Astrocyte of the cerebellum (primary cell): ENCODE data around the gene PRR19.
"Not testable (repeated sequence)": the region's sequence is repeated elsewhere in the genome, so short reads cannot be mapped to it uniquely, and the experiment has no call there.

Experiments
- DNase-seq: peaks from one replicate; pipeline ENCODE4 v3.0.0-alpha.2; 2011; ENCODE audit warnings: low read depth
- H3K4me3 ChIP-seq: 2 replicates; pipeline ENCODE4 v1.5.1; 2011; ENCODE audit warnings: mild to moderate bottlenecking, low read depth, low read length, moderate library complexity
- CTCF ChIP-seq: IDR thresholded peaks from 2 replicates; pipeline ENCODE4 v1.5.1; 2012; ENCODE audit warnings: low read length, low read depth, moderate library complexity, mild to moderate bottlenecking; ENCODE audit errors: missing control alignments
- in situ Hi-C: cut with HindIII; loops from 2 replicates; pipeline ENCODE4 v1.10.0; 2017; ENCODE audit warnings: low sequenced_read_pairs

The PRR19 gene

GRCh38 chr19:42332059-42332458 lies 30.1 kb downstream of the PRR19 start:
- no peak for TF ChIP-seq CTCF
- in situ Hi-C loops = no loop called here
- no peak for DNase-seq
- H3K4me3 ChIP-seq = no peak overlapping the region

GRCh38 chr19:42333018-42333417 lies 31.1 kb downstream of the PRR19 start:
- H3K4me3 ChIP-seq = no peak overlapping the region
- no peak for DNase-seq
- in situ Hi-C loops = no loop called here
- TF ChIP-seq CTCF = no peak

- H3K4me3 ChIP-seq = no peak overlapping the region
- DNase-seq = no peak
- in situ Hi-C loops = no loop called here
- TF ChIP-seq CTCF = no peak
Measured at GRCh38 chr19:42333975-42334696, 32.2 kb downstream of the PRR19 start.

GRCh38 chr19:42334697-42335373 lies 32.9 kb downstream of the PRR19 start:
- in situ Hi-C loops = no loop called here
- no peak overlapping the region for H3K4me3 ChIP-seq
- no peak for TF ChIP-seq CTCF
- DNase-seq = no peak

GRCh38 chr19:42335374-42335936 lies 33.5 kb downstream of the PRR19 start:
- no peak overlapping the region for H3K4me3 ChIP-seq
- no peak for DNase-seq
- in situ Hi-C loops = no loop called here
- TF ChIP-seq CTCF = no peak

GRCh38 chr19:42335971-42336370 lies 34.0 kb downstream of the PRR19 start:
- in situ Hi-C loops = no loop called here
- no peak for TF ChIP-seq CTCF
- DNase-seq = no peak

GRCh38 chr19:42339126-42339860 lies 37.4 kb downstream of the PRR19 start:
- H3K4me3 ChIP-seq, in situ Hi-C loops, DNase-seq: not testable (repeated sequence)

More at GRCh38 chr19:42335971-42336370, 34.0 kb downstream of the PRR19 start:
- no peak overlapping the region for H3K4me3 ChIP-seq

GRCh38 chr19:42339922-42340321 lies 38.0 kb downstream of the PRR19 start:
- in situ Hi-C loops, H3K4me3 ChIP-seq, DNase-seq: not testable (repeated sequence)
